Femur (tissue), 1 donor: ENCODE measurements around the gene FUOM.

Experiments
- DNase-seq: peaks from one replicate; pipeline ENCODE4 v3.0.0-alpha.2; 2017

Gene FUOM

DNA sequence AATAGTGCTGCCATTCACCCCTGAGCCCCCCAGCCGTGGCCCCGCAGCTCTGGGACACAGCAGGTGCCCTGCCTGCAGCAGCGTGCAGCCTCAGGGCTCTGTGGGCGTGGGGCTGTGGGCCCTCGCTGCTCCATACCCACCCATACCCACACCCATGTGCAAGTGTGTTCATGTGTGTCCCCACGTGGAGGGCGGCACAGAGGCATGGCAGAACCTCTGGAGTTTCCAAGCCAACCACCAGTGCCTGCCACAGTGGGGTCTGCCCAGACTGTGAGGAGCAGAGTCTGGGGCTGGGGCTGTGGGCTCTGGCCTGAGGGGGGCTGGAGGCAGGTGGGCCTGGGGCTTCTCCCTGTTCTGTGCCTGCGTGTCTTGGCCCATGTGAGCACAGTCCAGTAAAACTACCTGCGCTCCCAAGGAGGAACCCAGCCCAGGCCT lies 8.2 kb downstream of the FUOM start:
- no peak for DNase-seq

GRCh38 chr10:133349160-133349568 lies 8.7 kb downstream of the FUOM start:
- no peak for DNase-seq

DNA sequence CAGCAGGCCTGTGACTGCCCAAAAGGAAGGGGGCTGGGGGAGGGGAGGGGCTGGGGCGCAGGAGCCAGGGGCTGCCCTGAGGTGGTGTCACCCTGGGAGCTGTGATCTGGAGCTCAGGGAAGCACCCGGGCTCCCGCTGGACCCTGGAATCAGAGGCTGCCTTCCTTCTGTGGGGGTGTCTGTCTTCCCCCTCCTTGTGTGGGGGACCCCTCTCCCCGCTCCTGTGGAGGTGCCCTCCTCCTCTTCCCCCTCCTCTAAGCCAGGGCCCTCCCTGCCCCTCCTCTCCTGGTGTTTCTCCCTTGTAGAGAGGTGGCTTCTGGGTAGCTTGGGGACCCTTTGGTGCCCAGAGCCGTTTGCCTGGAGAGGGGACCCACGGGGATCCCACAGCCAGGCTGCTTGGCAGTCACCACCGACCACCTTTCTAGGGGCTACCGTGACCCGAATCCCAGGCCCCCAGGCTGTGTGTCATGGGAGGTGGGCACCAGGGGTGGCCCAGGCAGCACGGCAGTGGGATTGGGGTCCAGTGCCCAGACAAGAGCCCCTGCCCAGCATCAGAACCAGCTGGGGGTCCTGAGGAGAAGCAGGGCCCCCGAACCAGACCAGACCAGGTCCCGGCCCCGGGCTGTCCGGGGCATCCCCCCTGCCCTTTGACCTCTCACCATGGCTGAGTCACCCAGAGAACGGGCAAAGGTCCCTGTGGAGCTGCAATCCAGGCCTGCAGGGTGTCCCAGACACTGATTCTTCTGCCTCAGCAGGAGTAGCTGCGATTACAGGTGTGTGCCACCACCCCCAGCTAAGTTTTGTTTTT lies 9.9 kb downstream of the FUOM start:
- DNase-seq: no peak

- DNase-seq: no peak
Observed at GRCh38 chr10:133346413-133346812, 11.4 kb downstream of the FUOM start.

GRCh38 chr10:133344236-133344635 lies 13.6 kb downstream of the FUOM start:
- no peak for DNase-seq

DNA sequence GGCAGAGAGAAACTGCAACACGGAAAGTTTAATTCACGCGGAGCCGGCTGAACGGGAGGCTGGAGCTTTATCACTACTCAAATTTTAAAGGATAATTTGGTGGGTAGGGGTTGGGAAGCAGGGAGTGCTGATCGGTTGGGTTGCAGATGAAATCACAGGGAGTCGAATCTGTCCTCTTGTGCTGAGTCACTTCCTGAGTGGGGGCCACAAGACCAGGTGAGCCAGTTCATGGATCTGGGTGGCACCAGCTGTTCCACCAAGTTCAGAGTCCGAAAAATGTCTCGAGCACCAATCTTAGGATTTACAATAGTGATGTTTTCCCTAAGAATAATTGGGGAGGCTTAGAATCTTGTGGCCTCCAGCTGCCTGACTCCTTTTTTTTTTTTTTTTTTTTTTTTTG lies 14.3 kb downstream of the FUOM start:
- DNase-seq: no peak

GRCh38 chr10:133342942-133343341 lies 14.9 kb downstream of the FUOM start:
- DNase-seq: no peak

DNA sequence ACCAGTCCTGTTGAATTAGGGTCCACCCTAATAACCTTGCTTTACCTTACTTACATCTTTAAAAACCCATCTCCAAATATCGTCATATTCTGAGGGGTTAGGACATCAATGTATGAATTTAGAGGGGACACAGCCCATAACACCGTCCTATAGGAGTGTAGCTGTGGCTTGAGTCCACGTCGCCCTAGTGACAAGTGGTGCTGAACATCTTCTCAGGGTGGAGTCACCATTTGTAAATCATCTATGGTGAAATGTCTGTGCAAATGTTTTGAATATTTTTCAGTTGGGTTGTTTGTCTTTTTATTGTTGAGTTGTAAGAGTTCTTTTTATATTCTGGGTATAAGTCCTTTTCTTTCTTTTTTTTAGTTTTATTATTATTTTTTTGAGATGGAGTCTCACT lies 15.8 kb downstream of the FUOM start:
- no peak for DNase-seq

DNA sequence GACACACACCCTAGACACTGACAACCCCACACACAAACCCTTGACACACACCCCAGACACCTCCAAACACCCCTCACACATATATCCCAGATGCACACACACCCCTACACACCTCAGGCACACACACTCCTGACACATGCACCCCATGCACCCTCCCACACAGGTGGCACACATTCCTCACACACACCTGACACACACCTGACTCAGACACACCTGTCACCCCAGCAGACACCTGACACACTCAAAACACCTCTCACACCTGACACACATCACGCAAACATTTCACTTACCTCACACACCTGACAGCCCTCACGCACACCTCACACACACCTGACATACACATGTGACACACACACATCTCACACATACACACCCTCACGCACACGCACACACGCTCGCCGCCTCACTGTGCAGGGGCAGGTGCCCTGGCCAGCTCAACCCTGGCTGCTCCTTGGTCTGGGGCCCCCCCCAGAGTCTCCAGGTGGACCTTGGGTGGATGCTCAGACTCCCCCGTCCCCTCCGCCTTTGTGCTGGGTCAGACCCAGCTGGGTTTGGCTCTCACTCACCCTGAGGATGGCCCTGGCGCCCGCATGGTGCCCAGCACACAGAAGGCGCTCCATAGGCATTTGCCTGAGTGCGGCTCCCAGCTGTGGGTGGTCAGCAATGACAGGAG lies 18.0 kb downstream of the FUOM start:
- DNase-seq: no peak

DNA sequence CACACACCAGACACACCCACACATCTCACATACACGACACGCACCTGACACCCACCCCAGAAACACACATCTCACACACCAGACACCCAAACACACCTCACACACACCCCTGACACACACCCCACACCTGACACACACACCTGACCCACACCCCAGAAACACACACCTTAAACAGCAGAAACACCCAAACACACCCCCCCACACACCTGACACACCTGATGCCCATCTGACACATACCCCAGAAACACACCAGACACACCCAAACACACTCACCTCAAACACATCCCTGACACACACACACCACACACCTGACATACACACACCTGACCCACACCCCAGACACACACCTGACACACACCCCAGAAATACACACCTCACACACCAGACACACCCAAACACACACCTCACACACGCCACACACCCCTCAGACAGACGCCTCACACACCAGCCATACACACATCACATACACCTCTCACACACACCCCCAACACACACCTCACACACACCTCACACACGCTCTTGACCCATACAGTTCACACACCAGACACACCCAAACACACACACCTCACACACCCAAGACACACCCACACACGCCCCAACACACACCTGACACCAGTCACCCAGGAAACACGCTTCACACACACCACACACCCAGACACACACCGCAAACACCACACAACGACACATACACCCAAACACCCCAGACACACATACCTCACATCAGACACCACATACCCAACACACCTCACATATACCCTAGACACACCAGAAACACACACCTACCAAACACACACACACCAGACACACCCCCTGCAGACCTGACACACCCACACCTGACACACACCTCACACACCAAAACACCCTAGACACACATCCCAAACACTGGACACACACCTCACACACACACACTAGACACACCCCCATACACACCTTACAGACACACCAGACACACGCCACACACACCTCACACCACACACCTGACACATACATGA lies 19.4 kb downstream of the FUOM start:
- DNase-seq: no peak

- no peak for DNase-seq
Observed at GRCh38 chr10:133337370-133337725, 20.5 kb downstream of the FUOM start.

GRCh38 chr10:133336577-133337369 lies 21.0 kb downstream of the FUOM start, which contains the start of gene CALY:
Gene CALY, minus strand, starts transcription at chr10:133336896. Its CDS starts 7,907 bp downstream, at chr10:133328989.
- no peak for DNase-seq

DNA sequence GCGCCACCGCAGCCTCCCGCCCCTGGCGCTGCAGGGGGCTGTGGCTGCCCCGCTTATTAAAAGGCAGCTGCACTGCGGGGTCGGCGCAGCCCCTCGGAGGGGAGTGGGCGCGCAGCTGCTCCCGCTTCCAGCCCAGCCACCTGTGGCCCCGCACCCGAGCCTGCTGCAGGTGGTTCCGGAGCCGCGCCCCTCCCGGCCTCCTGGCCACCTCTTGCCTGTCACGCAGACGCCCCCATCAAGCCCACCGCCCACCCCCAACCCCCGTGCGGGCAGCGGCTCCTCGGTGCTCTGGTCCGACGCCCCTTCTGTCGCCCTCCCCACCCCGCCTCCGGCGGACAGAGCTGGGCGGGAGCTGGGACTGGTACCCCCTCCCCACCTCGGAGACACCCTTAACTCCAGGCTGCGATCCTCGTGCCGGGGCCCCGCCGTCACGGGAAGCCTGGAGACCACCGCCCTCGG lies 21.7 kb downstream of the FUOM start:
- no peak for DNase-seq

DNA sequence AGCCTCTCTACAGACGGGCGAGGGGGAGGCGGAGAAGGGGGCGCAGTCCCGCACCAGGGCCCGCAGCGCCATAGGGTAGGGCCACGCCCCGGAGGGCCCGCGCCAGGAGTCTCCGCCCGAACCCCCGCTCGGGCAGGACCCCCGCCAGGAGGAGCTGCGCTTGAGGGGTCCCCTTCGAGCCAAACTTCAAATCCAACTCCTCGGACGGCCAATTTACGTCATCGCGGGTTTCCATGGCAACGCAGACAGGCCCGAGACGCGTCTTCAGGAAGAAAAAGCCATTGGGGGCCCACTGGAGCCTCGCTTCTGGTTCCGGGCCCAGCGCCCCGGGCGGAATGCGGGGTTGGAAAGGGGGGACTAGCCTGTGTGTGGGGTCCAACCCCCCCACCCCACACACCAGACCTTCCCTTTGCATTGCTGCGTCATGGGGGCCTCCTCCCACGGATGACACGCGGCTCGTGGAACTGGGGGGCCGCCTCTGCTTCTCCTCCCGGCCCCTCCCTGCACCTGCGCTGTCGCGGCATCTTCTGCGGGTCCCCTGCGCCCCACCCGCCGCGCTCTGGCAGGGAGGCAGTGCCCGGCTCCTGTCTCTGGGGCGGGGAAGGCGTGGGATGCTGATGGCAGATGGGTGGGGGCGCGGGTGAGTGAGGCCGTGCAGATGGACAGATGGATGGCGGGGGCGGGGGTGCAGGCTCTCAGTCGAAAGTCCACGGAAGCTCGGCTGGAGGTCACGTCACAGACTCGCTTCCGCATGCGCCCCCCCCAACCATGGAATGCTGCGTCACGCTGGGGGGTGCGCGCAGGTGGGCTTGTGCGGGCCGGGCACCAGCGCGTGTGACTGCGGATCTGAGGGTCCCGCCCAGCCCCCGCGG lies 22.3 kb downstream of the FUOM start:
- peak; percentile 85 for DNase-seq

DNA sequence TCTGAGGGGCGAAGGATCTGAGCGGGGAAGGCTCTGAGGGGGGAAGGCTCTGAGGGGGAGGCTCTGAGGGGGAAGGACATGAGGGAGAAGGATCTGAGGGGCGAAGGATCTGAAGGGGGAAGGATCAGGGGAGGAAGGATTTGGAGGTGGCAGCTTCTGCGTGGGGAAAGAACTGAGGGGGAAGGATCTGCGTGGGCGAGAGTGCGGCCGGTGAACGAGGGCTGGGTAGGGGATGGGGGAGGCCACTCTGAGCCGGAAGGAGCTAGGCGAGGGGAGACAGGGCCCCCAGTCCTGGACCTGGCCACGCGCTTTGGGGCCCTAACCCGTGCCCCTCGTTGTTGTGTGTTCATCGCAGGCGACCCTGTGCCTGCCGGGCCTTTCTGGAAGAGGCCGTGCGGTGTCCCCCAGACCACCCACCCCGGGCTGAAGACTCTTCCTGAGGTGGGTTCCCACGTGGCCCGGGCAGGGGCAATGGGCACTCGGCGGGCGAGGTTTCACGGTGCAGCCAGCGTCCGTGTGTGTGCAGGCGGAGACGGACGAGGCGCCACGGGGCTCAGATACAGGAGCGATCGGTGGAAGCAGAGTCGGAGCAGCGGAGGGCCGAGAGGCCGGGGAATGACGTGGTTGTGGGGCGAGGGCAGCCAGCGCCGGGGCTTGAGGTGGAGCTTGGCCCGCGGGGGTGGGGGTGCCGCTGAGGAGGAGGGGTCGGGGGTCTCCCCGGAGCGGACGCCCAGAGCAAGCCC lies 23.1 kb downstream of the FUOM start:
- peak; percentile 21 for DNase-seq

GRCh38 chr10:133332936-133333699 lies 24.7 kb downstream of the FUOM start:
- no peak for DNase-seq

DNA sequence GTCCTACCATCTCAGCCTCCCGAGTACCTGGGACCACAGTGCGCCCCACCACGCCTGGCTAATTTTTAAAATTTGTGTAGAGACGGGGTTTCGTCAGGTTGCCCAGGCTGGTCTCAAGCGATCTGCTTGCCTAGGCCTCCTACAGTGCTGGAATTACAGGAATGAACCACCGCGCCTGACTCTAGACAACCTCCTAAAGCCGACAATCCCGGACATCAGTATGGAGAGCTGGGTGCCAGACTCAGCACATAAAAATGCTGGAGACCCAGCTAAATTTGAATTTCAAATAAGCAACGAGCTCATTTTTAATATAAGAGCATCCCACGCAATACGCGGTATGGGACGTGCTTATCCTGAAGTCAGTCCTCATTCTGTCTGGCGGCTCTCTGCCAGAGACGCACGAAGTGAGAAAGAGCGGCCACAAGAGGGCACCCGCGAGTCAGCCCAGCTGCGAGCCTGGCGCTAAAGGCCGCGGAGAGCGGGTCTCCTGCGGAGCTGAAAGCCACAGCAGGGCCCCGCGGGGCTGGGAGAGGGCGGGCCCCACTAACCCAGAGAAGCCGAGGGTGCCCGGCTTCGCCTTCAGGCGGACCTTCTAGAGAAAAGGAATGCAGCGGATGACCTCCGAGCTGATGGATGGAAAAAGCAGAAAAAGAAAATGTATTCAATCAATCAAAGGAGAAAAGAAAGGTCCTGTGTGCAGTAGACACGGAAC lies 28.2 kb downstream of the FUOM start:
- DNase-seq: peak; percentile 90

- peak; percentile 24 for DNase-seq
Observed at GRCh38 chr10:133328358-133329343, 29.2 kb downstream of the FUOM start.
